GM19324 (cell line): ENCODE measurements around the gene BICRAL.
"Not testable (repeated sequence)": the region's sequence is repeated elsewhere in the genome, so short reads cannot be mapped to it uniquely, and the experiment has no call there.

ENCODE experiments used
- ATAC-seq: cut with Tn5 transposase; IDR thresholded peaks from one replicate; pipeline ENCODE4 v1.9.1; 2021; ENCODE audit warnings: mild to moderate bottlenecking, moderate library complexity; ENCODE audit not compliant: unreplicated experiment, low FRiP score

The BICRAL gene

GRCh38 chr6:42781796-42782688 is at the start of gene BICRAL:
Gene BICRAL, plus strand, starts transcription at chr6:42782052. Its CDS starts 39,971 bp downstream, at chr6:42822023.
- ATAC-seq = peak; percentile 3

GRCh38 chr6:42733867-42734481 is 47.9 kb upstream of the BICRAL start:
- ATAC-seq = not testable (repeated sequence)

- ATAC-seq = no peak
Observed at GRCh38 chr6:42735976-42736375, 45.9 kb upstream of the BICRAL start.

- ATAC-seq = no peak
Observed at GRCh38 chr6:42740725-42741124, 41.1 kb upstream of the BICRAL start.

- no peak for ATAC-seq
Observed at GRCh38 chr6:42742116-42742894, 39.5 kb upstream of the BICRAL start.

- ATAC-seq = no peak
Observed at GRCh38 chr6:42744351-42744893, 37.4 kb upstream of the BICRAL start.

- no peak for ATAC-seq
Observed at GRCh38 chr6:42745083-42745639, 36.7 kb upstream of the BICRAL start.

- peak; percentile 76 for ATAC-seq
Observed at GRCh38 chr6:42745640-42746462, 36.0 kb upstream of the BICRAL start, which contains the start of gene TBCC. Gene TBCC, minus strand, starts transcription at chr6:42746103. Its CDS starts 30 bp downstream, at chr6:42746073.

- ATAC-seq = peak; percentile 63
Observed at GRCh38 chr6:42746463-42747391, 35.1 kb upstream of the BICRAL start.

GRCh38 chr6:42748203-42748898 is 33.5 kb upstream of the BICRAL start:
- no peak for ATAC-seq

- ATAC-seq = no peak
Observed at GRCh38 chr6:42751055-42751454, 30.8 kb upstream of the BICRAL start.

- no peak for ATAC-seq
Observed at GRCh38 chr6:42754759-42755158, 27.1 kb upstream of the BICRAL start.

GRCh38 chr6:42756722-42757121 is 25.1 kb upstream of the BICRAL start:
- no peak for ATAC-seq

- ATAC-seq = no peak
Observed at GRCh38 chr6:42758756-42759430, 23.0 kb upstream of the BICRAL start.

- ATAC-seq = no peak
Observed at GRCh38 chr6:42761287-42762067, 20.4 kb upstream of the BICRAL start.

- no peak for ATAC-seq
Observed at GRCh38 chr6:42762426-42762859, 19.4 kb upstream of the BICRAL start.
